ENCODE data around the gene TNPO3. TPM values are rescaled to one million over a fixed set of nuclear protein-coding genes. Genes with fewer than 3 reads are reported as not detected.

The TNPO3 gene
- total and polyA plus RNA-seq, 7 donors: 22.6 to 62.1 (median 37.0) TPM

DNA sequence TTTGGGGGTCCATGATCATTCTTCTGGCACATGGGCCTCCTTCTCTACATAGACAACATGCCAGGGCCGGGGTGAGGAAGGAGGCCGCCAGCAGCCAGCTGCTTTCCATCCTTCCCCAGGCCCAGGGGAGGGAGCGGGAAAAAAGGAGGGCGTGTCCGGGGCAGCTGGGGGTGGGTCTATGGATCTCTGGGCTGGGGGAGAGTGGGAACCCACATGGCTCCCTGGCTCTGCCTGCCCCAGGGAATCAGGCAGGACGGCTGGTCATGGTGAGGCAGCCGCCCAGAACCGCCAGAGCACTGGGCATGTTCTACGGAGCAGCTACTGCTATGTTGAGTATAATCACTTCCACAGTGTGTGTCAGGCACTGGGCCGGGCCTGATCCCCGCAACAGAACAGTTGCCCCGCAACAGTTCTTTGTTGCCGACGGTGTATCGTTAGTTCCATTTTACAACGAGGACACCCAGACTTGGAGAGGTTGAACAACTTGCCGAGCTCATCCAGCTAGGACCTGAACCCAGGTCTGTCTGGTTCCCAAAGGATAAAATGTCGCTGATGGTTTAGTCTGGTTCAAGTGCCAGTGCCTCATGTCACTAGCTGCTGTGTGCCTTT is 123.6 kb downstream of the TNPO3 start:
- Histone ChIP-seq H3K9me3 (no peaks in the 10 kb centered on the region), H3K4me3 (no peak overlapping the region), H3K36me3 (ENCODE audit: insufficient read depth in 1 of 2, low read depth in 1 of 2) (no peaks in the 10 kb centered on the region), H3K4me1 (no peaks in the 10 kb centered on the region), H3K27ac (no peak overlapping the region), H3K27me3 (ENCODE audit: insufficient read depth in 3 of 3, low read length in 2 of 3) (peaks cover 0 to 25% (median 2%) of the 10 kb centered on the region in 3 donors)
- no peak for TF ChIP-seq CTCF (IDR thresholded peaks at IDR 0.05)
- WGBS, 3 donors: 86 to 91% (median 89%) methylated on average over 18 of the region's 18 CpGs
- intact Hi-C loops (cut with DNase I): no loop called here
- ATAC-seq: no peak
- DNase-seq: peak in 1 of 2 donors; percentile 41

DNA sequence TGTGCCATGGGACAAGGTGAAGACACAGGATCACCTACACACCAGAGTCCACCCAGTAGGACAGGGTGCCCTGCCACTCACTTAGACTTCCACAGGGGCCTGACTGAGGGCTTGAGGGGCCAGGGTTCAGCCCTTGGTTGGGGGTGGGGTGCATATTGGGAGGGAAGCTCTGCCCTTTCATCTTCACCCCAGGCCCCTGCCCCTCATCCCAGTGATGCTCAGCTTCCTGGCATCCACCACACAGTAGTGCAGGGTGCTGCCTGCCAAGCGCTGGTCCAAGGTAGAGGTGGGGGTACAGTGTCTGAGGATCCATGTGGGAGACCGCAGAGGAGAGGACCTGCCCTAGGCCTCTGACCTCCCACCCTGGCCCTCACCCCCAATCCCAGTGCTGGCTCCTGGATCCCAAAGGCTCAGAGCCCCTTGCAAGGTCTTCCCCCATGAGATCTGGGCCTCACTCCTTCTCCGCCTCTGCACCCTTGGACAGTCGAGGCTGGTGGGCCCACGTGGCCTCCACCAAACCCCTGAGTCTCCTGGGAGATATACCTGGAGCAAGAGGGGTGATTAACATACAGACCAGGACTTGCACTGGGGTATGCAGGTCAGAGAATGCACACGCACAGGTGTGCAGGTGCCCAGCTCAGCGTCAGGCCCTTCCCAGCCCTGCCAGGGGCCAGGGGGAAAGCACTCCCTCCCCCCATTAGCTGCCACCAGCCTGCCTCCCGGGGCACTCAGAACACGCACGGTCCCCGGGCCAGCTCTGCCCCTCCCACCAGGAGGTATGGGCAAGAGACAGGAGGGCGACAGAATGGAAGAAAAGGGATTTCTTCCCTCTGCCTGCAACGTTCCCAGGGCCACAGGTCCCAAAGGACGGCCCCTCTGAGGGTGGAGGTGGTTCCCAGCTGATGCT is 125.8 kb downstream of the TNPO3 start:
- H3K4me3 ChIP-seq: no peak overlapping the region
- no peaks in the 10 kb centered on the region for H3K9me3 ChIP-seq
- TF ChIP-seq CTCF (IDR thresholded peaks at IDR 0.05): no peak
- H3K36me3 ChIP-seq (ENCODE audit: insufficient read depth in 1 of 2, low read depth in 1 of 2): no peaks in the 10 kb centered on the region
- H3K27ac ChIP-seq: no peak overlapping the region
- no peaks in the 10 kb centered on the region for H3K4me1 ChIP-seq
- peaks cover 0 to 18% (median 2%) of the 10 kb centered on the region in 3 donors for H3K27me3 ChIP-seq (ENCODE audit: insufficient read depth in 3 of 3, low read length in 2 of 3)
- ATAC-seq (no peak), DNase-seq (peak in 1 of 2 donors; percentile 34)
- intact Hi-C loops (cut with DNase I): no loop called here
- WGBS, 3 donors: 73 to 82% (median 78%) methylated on average over 14 of the region's 14 CpGs

DNA sequence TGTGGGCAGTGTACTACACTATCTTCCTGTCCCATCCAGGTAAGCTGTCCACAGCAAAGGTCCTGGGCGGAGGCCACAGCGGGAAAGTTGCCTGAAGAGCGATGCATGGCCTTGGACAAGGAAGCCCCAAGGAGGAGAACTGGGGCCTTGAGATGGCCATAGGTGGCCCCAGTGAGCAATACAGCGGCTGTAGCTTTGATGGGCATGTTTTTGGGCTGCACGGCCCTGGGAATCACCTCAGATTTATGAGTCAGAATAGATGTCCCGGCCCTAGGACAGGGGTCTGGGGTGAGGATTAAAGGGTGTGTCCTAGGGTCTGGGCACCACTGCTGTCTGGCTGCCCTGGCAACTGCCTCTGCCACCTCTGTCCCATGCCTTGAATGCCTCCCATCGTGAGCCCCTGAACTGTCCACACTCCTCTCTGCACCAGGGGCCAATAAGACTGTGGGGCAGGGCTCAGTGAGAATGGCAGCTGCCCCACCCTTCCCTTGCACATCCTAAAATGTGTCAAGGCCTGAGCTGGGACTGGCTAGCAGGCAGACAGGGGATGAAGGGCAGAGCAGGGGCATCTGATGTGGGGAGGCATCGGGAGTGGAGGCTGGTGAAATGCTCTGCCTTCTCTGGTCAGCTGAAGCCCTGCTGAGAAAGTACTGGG is 126.6 kb downstream of the TNPO3 start:
- intact Hi-C loops (cut with DNase I): no loop called here
- TF ChIP-seq CTCF (IDR thresholded peaks at IDR 0.05): no peak
- ATAC-seq: no peak
- Histone ChIP-seq H3K36me3 (ENCODE audit: insufficient read depth in 1 of 2, low read depth in 1 of 2) (no peaks in the 10 kb centered on the region), H3K27ac (no peak overlapping the region), H3K9me3 (no peaks in the 10 kb centered on the region), H3K4me1 (no peaks in the 10 kb centered on the region), H3K27me3 (ENCODE audit: insufficient read depth in 3 of 3, low read length in 2 of 3) (peaks cover 0 to 14% (median 2%) of the 10 kb centered on the region in 3 donors), H3K4me3 (no peak overlapping the region)
- peak in 1 of 2 donors; percentile 30 for DNase-seq
- 86 to 95% (median 92%) methylated on average over 8 of the region's 8 CpGs for WGBS, 3 donors

DNA sequence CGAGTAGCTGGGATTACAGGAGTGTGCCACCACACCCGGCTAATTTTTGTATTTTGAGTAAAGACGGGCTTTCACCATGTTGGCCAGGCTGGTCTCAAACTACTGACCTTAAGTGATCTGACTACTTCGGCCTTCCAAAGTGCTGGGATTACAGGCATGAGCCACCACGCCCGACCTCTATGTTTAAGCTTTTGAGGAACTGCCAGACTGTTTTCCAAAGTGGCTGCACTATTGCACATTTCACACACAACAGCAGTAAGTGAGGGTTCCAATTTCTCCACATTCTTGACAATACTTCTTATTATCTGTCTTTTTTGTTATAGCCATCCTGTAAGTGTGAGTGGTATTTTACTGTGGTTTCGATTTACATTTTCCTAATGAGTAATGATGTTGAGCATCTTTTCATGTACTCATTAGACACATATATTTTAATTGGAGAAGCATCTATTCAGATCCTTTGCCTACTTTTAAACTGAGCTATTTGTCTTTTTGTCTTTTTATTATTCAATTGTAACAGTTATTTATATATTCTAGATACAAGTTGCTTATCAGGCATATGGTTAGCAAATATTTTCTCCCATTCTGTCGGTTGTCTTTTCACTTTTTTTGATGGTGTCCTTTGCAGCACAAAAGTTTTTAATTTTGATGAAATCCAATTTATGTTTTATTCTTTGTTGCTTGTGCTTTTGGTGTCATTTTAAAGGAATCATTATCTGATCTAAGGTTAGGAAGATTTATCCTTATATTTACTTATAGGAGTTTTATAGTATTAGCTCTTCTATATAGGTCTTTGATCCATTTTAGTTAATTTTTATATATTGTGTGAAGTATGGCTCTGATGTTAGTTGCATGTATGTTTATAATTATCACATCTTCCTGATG is 130.0 kb downstream of the TNPO3 start:
- peaks cover 0 to 17% (median 4%) of the 10 kb centered on the region in 3 donors for H3K27me3 ChIP-seq (ENCODE audit: insufficient read depth in 3 of 3, low read length in 2 of 3)
- H3K4me3 ChIP-seq: no peak overlapping the region
- DNase-seq (peak in 1 of 2 donors; percentile 19), ATAC-seq (no peak)
- H3K36me3 ChIP-seq (ENCODE audit: insufficient read depth in 1 of 2, low read depth in 1 of 2): no peaks in the 10 kb centered on the region
- TF ChIP-seq CTCF (IDR thresholded peaks at IDR 0.05): no peak
- no peaks in the 10 kb centered on the region for H3K9me3 ChIP-seq
- no peaks in the 10 kb centered on the region for H3K4me1 ChIP-seq
- no peak overlapping the region for H3K27ac ChIP-seq
- intact Hi-C loops (cut with DNase I): no loop called here
- 69 to 77% (median 75%) methylated on average over 8 of the region's 8 CpGs for WGBS, 3 donors
